Non-pigmented ciliary epithelial cell (primary cell): ENCODE data around the gene OR5D13.

Experiments
- DNase-seq: peaks from one replicate; pipeline ENCODE4 v3.0.0-alpha.2; 2010; ENCODE audit warnings: low read depth

OR5D13 gene, protein sequence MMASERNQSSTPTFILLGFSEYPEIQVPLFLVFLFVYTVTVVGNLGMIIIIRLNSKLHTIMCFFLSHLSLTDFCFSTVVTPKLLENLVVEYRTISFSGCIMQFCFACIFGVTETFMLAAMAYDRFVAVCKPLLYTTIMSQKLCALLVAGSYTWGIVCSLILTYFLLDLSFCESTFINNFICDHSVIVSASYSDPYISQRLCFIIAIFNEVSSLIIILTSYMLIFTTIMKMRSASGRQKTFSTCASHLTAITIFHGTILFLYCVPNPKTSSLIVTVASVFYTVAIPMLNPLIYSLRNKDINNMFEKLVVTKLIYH

DNA sequence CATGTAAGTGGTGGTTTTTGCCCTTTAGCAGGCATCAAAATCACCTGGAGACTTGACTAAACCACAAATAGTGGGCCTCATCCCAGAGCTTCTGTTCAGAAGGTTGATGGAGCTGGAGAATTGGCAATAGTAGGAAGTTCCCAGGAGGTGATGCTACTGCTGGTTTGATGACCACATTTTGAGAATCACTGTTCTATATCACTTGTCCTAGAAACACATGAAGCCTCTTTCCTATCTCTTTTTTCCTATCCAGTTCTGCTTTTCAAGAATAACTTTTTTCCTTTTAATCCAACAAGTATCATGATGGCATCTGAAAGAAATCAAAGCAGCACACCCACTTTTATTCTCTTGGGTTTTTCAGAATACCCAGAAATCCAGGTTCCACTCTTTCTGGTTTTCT, at the start of gene OR5D13:
Gene OR5D13 (plus strand): TSS at position 301 of the 400 bp plus-strand sequence. CDS start 0 bp downstream, at position 301.
- DNase-seq: no peak

DNA sequence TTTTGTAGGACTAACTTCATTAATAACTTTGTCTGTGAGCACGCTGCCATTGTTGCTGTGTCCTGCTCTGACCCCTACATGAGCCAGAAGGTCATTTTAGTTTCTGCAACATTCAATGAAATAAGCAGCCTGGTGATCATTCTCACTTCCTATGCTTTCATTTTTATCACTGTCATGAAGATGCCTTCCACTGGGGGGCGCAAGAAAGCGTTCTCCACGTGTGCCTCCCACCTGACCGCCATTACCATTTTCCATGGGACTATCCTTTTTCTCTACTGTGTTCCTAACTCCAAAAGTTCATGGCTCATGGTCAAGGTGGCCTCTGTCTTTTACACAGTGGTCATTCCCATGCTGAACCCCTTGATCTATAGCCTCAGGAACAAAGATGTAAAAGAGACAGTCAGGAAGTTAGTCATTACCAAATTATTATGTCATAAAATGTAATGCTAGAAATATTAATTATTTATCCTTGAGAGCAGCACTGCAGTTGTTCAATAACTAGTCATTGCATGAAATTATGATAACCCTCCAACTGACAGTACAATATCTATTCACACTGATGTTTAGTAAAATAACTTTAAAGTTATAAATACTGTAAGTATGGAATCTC, 46.4 kb upstream of the OR5D13 start:
- DNase-seq: no peak

DNA sequence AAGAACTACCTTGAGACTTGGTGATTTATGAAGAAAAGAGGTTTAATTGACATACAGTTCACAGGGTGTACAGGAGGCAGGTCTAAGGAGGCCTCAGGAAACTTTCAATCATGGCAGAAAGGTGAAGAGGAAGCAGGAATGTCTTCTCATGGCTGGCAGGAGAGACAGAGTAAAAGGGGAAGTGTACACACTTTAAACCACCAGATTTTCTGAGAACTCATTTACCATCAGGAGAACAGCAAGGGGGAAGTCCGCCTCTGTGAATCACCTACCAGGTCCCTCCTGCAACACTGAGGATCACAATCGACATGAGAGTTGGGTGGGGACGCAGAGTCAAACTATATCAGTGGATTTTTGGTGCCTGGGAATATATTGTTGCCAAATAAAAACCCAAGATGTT, 40.3 kb upstream of the OR5D13 start:
- DNase-seq: no peak

DNA sequence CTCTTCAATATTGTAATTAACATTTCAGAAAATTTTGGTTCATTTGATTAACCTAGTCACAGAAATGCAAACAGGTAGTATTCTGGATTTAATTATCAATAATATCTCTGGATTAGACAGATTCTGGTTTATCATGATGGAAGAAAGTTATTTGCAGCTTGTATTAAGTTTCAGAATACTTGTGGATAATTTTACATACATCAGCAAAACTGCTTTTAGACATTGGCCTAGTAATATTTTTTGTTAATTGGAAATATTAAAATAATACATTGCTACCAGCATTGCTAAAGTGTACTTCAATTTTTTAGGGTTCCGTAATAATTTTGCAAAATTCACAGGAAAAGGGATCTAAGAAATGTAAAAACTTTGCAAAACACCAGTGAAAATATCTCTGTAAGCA, 18.4 kb downstream of the OR5D13 start:
- DNase-seq: no peak

DNA sequence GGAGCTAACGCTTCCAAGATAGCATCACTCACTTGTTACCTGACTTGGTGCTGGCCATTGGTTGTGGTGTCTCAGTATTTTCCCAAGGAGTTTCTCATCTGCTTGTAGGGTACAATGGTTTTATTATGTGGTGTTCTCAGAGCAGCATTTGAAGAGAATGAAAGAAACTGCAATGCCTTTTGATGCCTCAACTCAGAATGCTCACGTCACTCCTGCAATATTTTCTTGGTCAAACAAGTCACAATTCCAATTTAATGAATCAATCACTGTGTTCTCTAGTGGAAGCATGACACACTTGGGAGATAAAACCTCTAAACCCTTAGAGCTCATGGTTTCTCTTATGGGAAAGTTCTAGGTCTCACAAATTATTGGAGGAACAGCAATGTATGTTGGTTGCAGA, 20.1 kb downstream of the OR5D13 start:
- DNase-seq: no peak

DNA sequence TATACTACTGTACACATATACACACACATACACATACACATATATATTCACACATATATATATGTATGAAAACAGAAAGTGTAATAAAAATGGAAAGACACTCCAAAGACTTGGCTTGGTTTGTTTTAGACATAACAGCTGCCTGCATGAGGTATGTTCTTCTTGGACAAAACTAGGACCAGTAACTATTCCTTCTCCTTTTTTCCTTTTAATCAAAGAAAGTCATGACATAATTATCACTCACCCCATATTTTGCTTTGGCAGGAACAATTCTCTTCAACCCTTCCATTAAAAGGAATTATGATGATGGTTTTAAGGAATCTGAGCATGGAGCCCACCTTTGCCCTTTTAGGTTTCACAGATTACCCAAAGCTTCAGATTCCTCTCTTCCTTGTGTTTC, 22.0 kb downstream of the OR5D13 start, which contains the start of gene OR5D14:
Gene OR5D14 (plus strand): TSS at position 301 of the 400 bp plus-strand sequence. CDS start 0 bp downstream, at position 301.
- DNase-seq: no peak

DNA sequence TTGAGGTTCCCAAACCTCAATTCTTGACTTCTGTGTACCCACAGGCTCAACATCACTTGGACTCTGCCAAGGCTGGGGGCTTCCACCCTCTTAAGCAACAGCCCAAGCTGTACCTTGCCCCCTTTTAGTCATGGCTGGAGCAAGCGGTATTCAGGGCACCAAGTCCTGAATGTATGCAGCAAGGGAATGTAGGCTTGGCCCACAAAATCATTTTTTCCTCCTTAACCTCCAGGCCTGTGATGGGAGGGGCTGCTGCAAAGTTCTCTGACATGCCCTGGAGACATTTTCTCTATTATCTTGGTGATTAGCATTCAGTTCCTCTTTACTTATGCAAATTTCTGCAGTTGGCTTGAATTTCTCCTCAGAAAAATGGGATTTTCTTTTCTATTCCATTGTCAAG, 33.0 kb downstream of the OR5D13 start:
- no peak for DNase-seq

DNA sequence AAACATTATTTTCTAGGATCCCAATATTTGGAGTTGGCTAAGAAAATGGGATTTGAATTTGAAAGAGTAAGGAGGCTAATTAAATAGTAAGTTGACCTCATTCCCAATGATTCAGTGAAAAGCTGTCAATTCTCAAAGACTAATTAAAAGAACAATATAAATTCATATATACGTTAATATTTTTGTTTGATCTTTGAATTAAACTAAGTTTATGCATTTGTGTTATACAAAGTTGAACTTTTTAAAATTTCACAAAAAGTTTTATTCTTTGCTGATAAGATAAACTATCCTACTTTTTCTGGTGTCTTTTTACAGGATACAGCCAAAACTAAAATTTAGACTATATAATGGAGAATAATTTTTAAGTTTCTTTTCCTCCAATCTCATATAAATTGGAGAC, 37.8 kb downstream of the OR5D13 start, which contains the start of gene OR5L1:
Gene OR5L1 (plus strand): TSS at position 301 of the 400 bp plus-strand sequence. CDS start 100 bp downstream, outside the sequence.
- no peak for DNase-seq

DNA sequence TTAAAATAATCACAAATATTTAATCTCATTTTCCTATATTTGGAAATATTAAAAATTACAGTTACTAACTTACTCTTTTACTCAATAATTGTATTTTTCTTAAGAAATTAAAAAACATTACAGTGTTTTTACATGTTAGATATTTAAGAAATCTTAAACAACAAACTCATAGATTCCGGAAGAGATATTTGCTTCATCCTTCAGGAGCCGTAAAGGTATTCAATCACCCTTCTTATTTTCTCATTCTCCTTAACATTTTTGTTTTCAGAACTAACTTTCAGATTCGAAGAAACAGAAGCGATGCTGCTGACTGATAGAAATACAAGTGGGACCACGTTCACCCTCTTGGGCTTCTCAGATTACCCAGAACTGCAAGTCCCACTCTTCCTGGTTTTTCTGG, 46.1 kb downstream of the OR5D13 start, which contains the start of gene OR5D18:
Gene OR5D18 (plus strand): TSS at position 301 of the 400 bp plus-strand sequence. CDS start 0 bp downstream, at position 301.
- no peak for DNase-seq
